ENCODE measurements around the gene DPPA3.
"Not testable (repeated sequence)": the region's sequence is repeated elsewhere in the genome, so short reads cannot be mapped to it uniquely, and the experiment has no call there.

Gene DPPA3

DNA sequence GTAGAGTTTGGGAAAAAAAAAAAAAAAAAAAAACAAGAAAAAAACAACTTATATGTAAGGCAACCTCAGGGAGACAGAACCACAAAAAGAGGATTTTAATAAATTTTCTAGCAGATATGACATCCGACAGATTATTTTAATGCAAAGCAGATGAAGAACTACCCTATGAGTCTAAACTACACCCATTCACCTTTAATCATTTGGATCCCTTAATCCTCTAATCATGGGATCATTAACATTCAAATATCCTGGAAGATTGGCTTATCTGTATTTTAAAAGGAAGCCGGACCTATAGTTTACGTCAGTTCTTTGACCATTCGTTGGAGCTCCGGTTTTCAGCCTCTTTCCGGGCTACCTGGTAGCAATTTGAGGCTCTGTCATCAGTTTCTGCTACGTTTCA, at the start of gene DPPA3:
TSS of gene DPPA3 (plus strand) at position 301 of the 400 bp plus-strand sequence. CDS start 138 bp downstream, outside the sequence.
- Histone ChIP-seq H3K4me3 (ENCODE audit: low read length) (no peak within 1 kb of the TSS), H3K36me3 (ENCODE audit: insufficient read depth, low read depth, low read length) (no peaks in the 10 kb centered on the region), H3K9ac (ENCODE audit: low read depth, low read length) (no peak within 1 kb of the TSS), H3K4me1 (ENCODE audit: insufficient read depth, low read length) (peaks cover 10% of the 10 kb centered on the region; the same call in 1 of the 2 replicates), H3K27me3 (ENCODE audit: insufficient read depth, low read length) (no peaks in the 10 kb centered on the region), H3K9me3 (ENCODE audit: insufficient read depth, low read depth, low read length) (no peaks in the 10 kb centered on the region), H3K27ac (ENCODE audit: low read length) (no peak within 1 kb of the TSS)

DNA sequence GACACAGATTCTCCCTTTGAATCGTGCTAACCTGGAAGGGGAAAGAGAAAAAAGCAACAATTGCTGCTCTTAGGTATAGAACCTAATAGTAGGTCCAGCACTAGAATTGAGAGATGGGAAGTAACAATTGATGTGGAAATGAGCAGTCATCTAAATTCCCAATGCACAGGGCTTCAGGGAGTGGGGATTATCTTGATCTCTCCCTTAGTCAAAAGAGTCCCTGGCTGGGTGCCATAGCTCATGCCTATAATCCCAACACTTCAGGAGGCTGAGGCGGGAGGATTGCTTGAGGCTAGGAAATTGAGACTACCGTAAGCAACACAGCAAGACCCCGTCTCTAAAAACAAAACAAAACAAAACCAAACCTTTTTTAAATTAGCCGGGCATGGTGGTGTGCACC, 49.5 kb upstream of the DPPA3 start:
- H3K4me3 ChIP-seq (ENCODE audit: low read length): no peak overlapping the region
- H3K36me3 ChIP-seq (ENCODE audit: insufficient read depth, low read depth, low read length): no peaks in the 10 kb centered on the region
- H3K9me3 ChIP-seq (ENCODE audit: insufficient read depth, low read depth, low read length): no peaks in the 10 kb centered on the region
- no peak overlapping the region for H3K9ac ChIP-seq (ENCODE audit: low read depth, low read length)
- H3K27me3 ChIP-seq (ENCODE audit: insufficient read depth, low read length): no peaks in the 10 kb centered on the region
- H3K4me1 ChIP-seq (ENCODE audit: insufficient read depth, low read length): no peaks in the 10 kb centered on the region
- H3K27ac ChIP-seq (ENCODE audit: low read length): no peak overlapping the region

DNA sequence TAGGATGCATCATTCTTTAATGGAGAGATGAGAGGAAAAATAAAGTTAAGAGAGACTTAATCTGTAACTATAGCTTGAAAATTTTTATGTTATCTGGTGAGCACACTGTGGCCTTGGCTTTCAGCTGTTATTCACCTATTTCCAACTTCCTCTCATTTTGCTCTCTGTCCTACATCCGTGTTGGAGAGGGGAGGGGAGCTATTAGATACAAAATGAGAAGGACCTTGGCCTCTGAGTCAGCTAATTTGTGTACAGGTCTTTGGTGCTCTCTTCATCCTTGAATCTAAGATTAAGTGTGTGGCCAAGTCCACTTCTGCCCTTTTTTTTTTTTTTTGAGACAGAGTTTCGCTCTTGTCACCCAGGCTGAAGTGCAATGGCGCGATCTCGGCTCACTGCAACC, 44.6 kb upstream of the DPPA3 start:
- Histone ChIP-seq H3K4me3 (ENCODE audit: low read length) (no peak overlapping the region), H3K36me3 (ENCODE audit: insufficient read depth, low read depth, low read length) (no peaks in the 10 kb centered on the region), H3K27me3 (ENCODE audit: insufficient read depth, low read length) (no peaks in the 10 kb centered on the region), H3K4me1 (ENCODE audit: insufficient read depth, low read length) (no peaks in the 10 kb centered on the region), H3K9me3 (ENCODE audit: insufficient read depth, low read depth, low read length) (no peaks in the 10 kb centered on the region), H3K9ac (ENCODE audit: low read depth, low read length) (no peak overlapping the region), H3K27ac (ENCODE audit: low read length) (no peak overlapping the region)

DNA sequence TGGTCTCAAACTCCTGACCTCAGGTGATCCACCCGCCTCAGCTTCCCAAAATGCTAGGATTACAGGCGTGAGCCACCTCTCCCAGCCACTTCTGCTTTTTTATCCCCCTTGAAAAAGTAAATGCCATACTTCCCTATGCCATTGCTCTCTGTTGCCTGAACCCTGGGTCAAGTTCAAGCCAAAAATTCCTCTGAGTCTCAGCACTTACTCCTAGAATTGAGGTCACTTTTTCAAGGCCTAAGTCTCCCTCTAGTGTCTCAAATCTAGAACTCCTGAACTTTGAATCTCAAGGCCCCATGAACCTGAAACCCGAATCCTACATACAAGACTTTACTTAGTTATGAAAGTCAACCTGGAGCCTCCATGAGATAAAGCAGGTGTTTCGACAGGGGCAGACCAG, 44.1 kb upstream of the DPPA3 start:
- Histone ChIP-seq H3K4me1 (ENCODE audit: insufficient read depth, low read length) (no peaks in the 10 kb centered on the region), H3K4me3 (ENCODE audit: low read length) (no peak overlapping the region), H3K27me3 (ENCODE audit: insufficient read depth, low read length) (no peaks in the 10 kb centered on the region), H3K27ac (ENCODE audit: low read length) (no peak overlapping the region), H3K9me3 (ENCODE audit: insufficient read depth, low read depth, low read length) (no peaks in the 10 kb centered on the region), H3K36me3 (ENCODE audit: insufficient read depth, low read depth, low read length) (no peaks in the 10 kb centered on the region), H3K9ac (ENCODE audit: low read depth, low read length) (no peak overlapping the region)

DNA sequence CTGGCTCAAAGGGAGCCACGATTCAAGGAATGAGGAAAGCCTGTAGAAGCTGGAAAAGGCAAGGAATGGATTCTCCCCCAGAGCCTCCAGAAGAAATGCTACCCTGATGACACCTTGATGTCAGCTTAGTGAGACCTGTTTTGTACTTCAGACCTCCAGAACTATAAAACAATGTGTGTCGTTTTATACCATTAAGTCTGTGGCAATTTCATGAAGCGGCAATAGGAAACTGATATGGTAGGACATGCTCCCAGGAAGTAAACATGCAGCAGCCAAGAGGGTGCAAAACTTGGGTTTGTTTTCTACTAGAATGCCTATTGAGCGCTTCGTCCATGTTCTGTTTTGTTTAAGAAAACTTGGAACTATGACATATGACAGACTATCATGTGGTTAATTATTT, 43.1 kb upstream of the DPPA3 start:
- H3K9me3 ChIP-seq (ENCODE audit: insufficient read depth, low read depth, low read length): no peaks in the 10 kb centered on the region
- H3K27ac ChIP-seq (ENCODE audit: low read length): no peak overlapping the region
- no peaks in the 10 kb centered on the region for H3K27me3 ChIP-seq (ENCODE audit: insufficient read depth, low read length)
- H3K4me3 ChIP-seq (ENCODE audit: low read length): no peak overlapping the region
- H3K9ac ChIP-seq (ENCODE audit: low read depth, low read length): no peak overlapping the region
- H3K4me1 ChIP-seq (ENCODE audit: insufficient read depth, low read length): no peaks in the 10 kb centered on the region
- no peaks in the 10 kb centered on the region for H3K36me3 ChIP-seq (ENCODE audit: insufficient read depth, low read depth, low read length)

- not testable (repeated sequence) for H3K27ac ChIP-seq (ENCODE audit: low read length); H3K4me1 ChIP-seq (ENCODE audit: insufficient read depth, low read length); H3K9ac ChIP-seq (ENCODE audit: low read depth, low read length)
Observed at GRCh38 chr12:7675455-7675854, 35.8 kb upstream of the DPPA3 start.

GRCh38 chr12:7677432-7677888, 33.8 kb upstream of the DPPA3 start:
- not testable (repeated sequence) for H3K27ac ChIP-seq (ENCODE audit: low read length); H3K4me1 ChIP-seq (ENCODE audit: insufficient read depth, low read length); H3K9ac ChIP-seq (ENCODE audit: low read depth, low read length); H3K36me3 ChIP-seq (ENCODE audit: insufficient read depth, low read depth, low read length); H3K4me3 ChIP-seq (ENCODE audit: low read length); H3K27me3 ChIP-seq (ENCODE audit: insufficient read depth, low read length); H3K9me3 ChIP-seq (ENCODE audit: insufficient read depth, low read depth, low read length)

More at GRCh38 chr12:7675455-7675854, 35.8 kb upstream of the DPPA3 start:
- H3K9me3 ChIP-seq (ENCODE audit: insufficient read depth, low read depth, low read length); H3K27me3 ChIP-seq (ENCODE audit: insufficient read depth, low read length); H3K36me3 ChIP-seq (ENCODE audit: insufficient read depth, low read depth, low read length); H3K4me3 ChIP-seq (ENCODE audit: low read length): not testable (repeated sequence)

DNA sequence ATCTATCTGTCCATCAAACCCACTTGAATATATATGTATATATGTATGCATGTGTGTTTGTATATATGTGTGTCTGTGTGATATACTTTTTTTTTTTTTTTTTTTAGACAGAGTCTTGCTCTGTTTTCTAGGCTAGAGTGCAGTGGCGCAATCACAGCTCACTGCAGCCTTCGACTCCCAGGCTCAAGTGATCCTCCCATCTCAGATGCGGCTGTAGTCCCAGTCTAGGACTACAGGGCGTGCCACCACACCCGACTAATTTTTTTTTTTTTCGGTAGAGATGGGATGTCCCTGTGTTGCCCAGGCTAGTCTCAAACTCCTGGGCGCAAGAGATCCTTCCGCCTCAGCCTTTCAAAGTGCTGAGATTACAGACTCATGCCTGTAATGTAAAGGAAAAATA, 32.5 kb upstream of the DPPA3 start:
- Histone ChIP-seq H3K27me3 (ENCODE audit: insufficient read depth, low read length) (no peaks in the 10 kb centered on the region), H3K9me3 (ENCODE audit: insufficient read depth, low read depth, low read length) (no peaks in the 10 kb centered on the region), H3K36me3 (ENCODE audit: insufficient read depth, low read depth, low read length) (no peaks in the 10 kb centered on the region), H3K9ac (ENCODE audit: low read depth, low read length) (no peak overlapping the region), H3K27ac (ENCODE audit: low read length) (no peak overlapping the region), H3K4me1 (ENCODE audit: insufficient read depth, low read length) (no peaks in the 10 kb centered on the region), H3K4me3 (ENCODE audit: low read length) (no peak overlapping the region)

DNA sequence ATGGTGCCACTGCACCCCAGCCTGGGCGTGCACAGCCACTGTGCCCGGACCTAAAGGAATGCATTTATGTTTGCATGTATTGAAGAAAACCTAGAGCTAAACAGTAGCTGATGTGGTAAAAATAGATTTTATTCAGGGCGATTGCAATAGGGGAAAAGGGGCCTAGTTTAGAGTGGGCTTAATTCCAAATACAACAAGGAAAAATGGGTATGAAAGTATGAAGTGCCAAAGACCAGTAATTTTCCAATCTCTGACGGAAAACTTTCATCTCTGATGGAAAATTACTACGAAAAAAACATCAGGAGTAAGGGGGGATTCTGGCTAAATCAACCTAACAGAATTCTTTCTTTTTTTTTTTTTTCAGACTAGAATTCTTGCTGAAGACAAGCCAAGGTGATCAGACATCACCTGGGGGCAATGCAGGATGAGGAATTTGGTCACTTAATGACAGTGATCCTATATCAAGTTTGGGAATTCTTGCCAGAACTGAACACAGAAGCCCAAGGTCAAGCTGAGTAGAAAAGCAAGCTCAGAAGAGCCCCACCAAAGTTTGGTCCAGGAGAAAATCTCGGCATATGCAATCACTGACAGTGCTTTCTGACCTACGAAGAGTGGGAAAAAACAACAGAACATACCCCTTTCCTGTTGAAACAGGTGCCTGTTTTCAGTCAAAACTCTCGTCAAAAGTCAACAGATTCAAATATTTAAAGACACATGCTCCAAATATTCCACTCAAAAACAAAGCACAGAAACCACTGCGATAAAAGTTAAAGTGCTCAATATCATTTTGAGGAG, 31.8 kb upstream of the DPPA3 start:
- Histone ChIP-seq H3K9me3 (ENCODE audit: insufficient read depth, low read depth, low read length) (no peaks in the 10 kb centered on the region), H3K4me1 (ENCODE audit: insufficient read depth, low read length) (no peaks in the 10 kb centered on the region), H3K9ac (ENCODE audit: low read depth, low read length) (no peak overlapping the region), H3K27me3 (ENCODE audit: insufficient read depth, low read length) (no peaks in the 10 kb centered on the region), H3K27ac (ENCODE audit: low read length) (no peak overlapping the region), H3K36me3 (ENCODE audit: insufficient read depth, low read depth, low read length) (no peaks in the 10 kb centered on the region), H3K4me3 (ENCODE audit: low read length) (no peak overlapping the region)

- Histone ChIP-seq H3K4me3 (ENCODE audit: low read length) (no peak overlapping the region), H3K4me1 (ENCODE audit: insufficient read depth, low read length) (no peaks in the 10 kb centered on the region), H3K27ac (ENCODE audit: low read length) (no peak overlapping the region), H3K36me3 (ENCODE audit: insufficient read depth, low read depth, low read length) (no peaks in the 10 kb centered on the region), H3K9me3 (ENCODE audit: insufficient read depth, low read depth, low read length) (no peaks in the 10 kb centered on the region), H3K27me3 (ENCODE audit: insufficient read depth, low read length) (no peaks in the 10 kb centered on the region), H3K9ac (ENCODE audit: low read depth, low read length) (no peak overlapping the region)
Observed at GRCh38 chr12:7681535-7681934, 29.7 kb upstream of the DPPA3 start.

DNA sequence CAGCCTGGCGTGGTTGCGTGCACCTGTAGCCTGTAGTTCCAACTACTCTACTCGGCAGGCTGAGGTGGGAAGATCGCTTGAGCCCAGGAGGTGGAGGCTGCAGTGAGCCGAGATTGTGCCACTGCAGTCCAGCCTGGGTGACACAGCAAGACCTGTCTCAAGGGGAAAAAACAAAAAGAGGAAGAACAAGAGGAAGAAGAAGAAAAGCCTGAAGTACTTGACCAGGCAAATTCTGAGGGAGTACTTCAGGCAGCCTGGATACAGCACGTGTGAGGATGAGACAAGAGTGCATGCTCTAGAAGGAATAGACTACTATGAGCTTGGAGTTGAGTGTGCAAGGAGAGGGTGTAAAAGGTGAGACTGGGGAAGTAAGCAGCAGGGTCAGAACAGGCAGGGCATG, 17.4 kb upstream of the DPPA3 start:
- no peaks in the 10 kb centered on the region for H3K27me3 ChIP-seq (ENCODE audit: insufficient read depth, low read length)
- H3K9ac ChIP-seq (ENCODE audit: low read depth, low read length): peak overlapping the region; percentile 11; the same call in 1 of the 2 replicates
- no peak overlapping the region for H3K4me3 ChIP-seq (ENCODE audit: low read length)
- H3K36me3 ChIP-seq (ENCODE audit: insufficient read depth, low read depth, low read length): peaks cover 5% of the 10 kb centered on the region; the same call in 1 of the 2 replicates
- H3K9me3 ChIP-seq (ENCODE audit: insufficient read depth, low read depth, low read length): no peaks in the 10 kb centered on the region
- H3K4me1 ChIP-seq (ENCODE audit: insufficient read depth, low read length): peaks cover 13% of the 10 kb centered on the region; the same call in 1 of the 2 replicates
- no peak overlapping the region for H3K27ac ChIP-seq (ENCODE audit: low read length)

GRCh38 chr12:7694556-7695236, 16.5 kb upstream of the DPPA3 start:
- H3K9ac ChIP-seq (ENCODE audit: low read depth, low read length): peak overlapping the region; percentile 50; the same call in 1 of the 2 replicates
- H3K27me3 ChIP-seq (ENCODE audit: insufficient read depth, low read length): no peaks in the 10 kb centered on the region
- peak overlapping the region; percentile 20 for H3K27ac ChIP-seq (ENCODE audit: low read length)
- H3K4me1 ChIP-seq (ENCODE audit: insufficient read depth, low read length): peaks cover 13% of the 10 kb centered on the region; the same call in 1 of the 2 replicates
- no peaks in the 10 kb centered on the region for H3K9me3 ChIP-seq (ENCODE audit: insufficient read depth, low read depth, low read length)
- peak overlapping the region; percentile 47 for H3K4me3 ChIP-seq (ENCODE audit: low read length)
- peaks cover under 1% of the 10 kb centered on the region; the same call in 1 of the 2 replicates for H3K36me3 ChIP-seq (ENCODE audit: insufficient read depth, low read depth, low read length)
